ENCODE results near the gene KCNG4.
A peak's percentile ranks its signal among the peaks of the same experiment; 100 is the strongest.

KCNG4 gene

GRCh38 chr16:84262031-84262430, 22.2 kb upstream of the KCNG4 start:
- no peak for DNase-seq

GRCh38 chr16:84260766-84261554, 21.1 kb upstream of the KCNG4 start:
- DNase-seq: no peak

GRCh38 chr16:84259691-84260090, 19.9 kb upstream of the KCNG4 start:
- no peak for DNase-seq

- DNase-seq: no peak
Measured at GRCh38 chr16:84258266-84258665, 18.5 kb upstream of the KCNG4 start.

GRCh38 chr16:84255050-84255810, 15.4 kb upstream of the KCNG4 start:
- no peak for DNase-seq

GRCh38 chr16:84254062-84254461, 14.2 kb upstream of the KCNG4 start:
- no peak for DNase-seq

GRCh38 chr16:84253173-84253572, 13.4 kb upstream of the KCNG4 start:
- no peak for DNase-seq

GRCh38 chr16:84252184-84252583, 12.4 kb upstream of the KCNG4 start:
- no peak for DNase-seq

GRCh38 chr16:84247844-84248243, 8.0 kb upstream of the KCNG4 start:
- DNase-seq: peak; percentile 17

- DNase-seq: no peak
Measured at GRCh38 chr16:84247331-84247730, 7.5 kb upstream of the KCNG4 start.

GRCh38 chr16:84246679-84247077, 6.9 kb upstream of the KCNG4 start:
- DNase-seq: no peak

GRCh38 chr16:84245956-84246678, 6.3 kb upstream of the KCNG4 start:
- DNase-seq: no peak

GRCh38 chr16:84244728-84245127, 4.9 kb upstream of the KCNG4 start:
- no peak for DNase-seq

GRCh38 chr16:84243732-84244131, 3.9 kb upstream of the KCNG4 start:
- DNase-seq: no peak

GRCh38 chr16:84242839-84243238, 3.0 kb upstream of the KCNG4 start:
- DNase-seq: no peak

- no peak for DNase-seq
Measured at GRCh38 chr16:84241778-84242177, 2.0 kb upstream of the KCNG4 start.

GRCh38 chr16:84240455-84240854, 643 bp upstream of the KCNG4 start:
- no peak for DNase-seq

- no peak for DNase-seq
Measured at GRCh38 chr16:84239141-84239769, 557 bp downstream of the KCNG4 start.

- DNase-seq: no peak
Measured at GRCh38 chr16:84237994-84238750, 1.6 kb downstream of the KCNG4 start.

GRCh38 chr16:84236671-84237070, 3.1 kb downstream of the KCNG4 start:
- no peak for DNase-seq

GRCh38 chr16:84234321-84235241, 5.2 kb downstream of the KCNG4 start:
- DNase-seq: no peak
